HepG2 (cell line): ENCODE measurements around the gene CRK. TPM values are rescaled to one million over a fixed set of nuclear protein-coding genes. Genes with fewer than 3 reads are reported as not detected.
A peak's percentile ranks its signal among the peaks of the same experiment; 100 is the strongest.

Source experiments
- ARNT2 ChIP-seq: sonication (generic); formaldehyde crosslinking; IDR thresholded peaks from 2 replicates; pipeline ENCODE4 v1.8.0; 2022; ENCODE audit warnings: mild to moderate bottlenecking, low read depth, missing genetic modification reagents, moderate library complexity
- ATF2 ChIP-seq: sonication (generic); formaldehyde crosslinking; IDR thresholded peaks from 2 replicates; pipeline ENCODE4 v1.4.0; 2020; ENCODE audit warnings: missing genetic modification reagents
- CTCF ChIP-seq: sonication (generic); formaldehyde crosslinking; IDR thresholded peaks from 2 replicates; pipeline ENCODE4 v1.5.0; 2020; ENCODE audit warnings: mild to moderate bottlenecking, missing genetic modification reagents, moderate library complexity
- HBP1 ChIP-seq: IDR thresholded peaks from 2 replicates; pipeline ENCODE4 v1.6.1; 2016; ENCODE audit warnings: low read depth, control low read depth
- JDP2 ChIP-seq: sonication (generic); formaldehyde crosslinking; IDR thresholded peaks from 2 replicates; pipeline ENCODE4 v1.8.1; 2022; ENCODE audit warnings: missing genetic modification reagents, borderline replicate concordance
- MAX ChIP-seq: IDR thresholded peaks from 2 replicates; pipeline ENCODE4 v1.6.1; 2012; ENCODE audit warnings: inconsistent platforms
- MYC ChIP-seq: sonication (generic); formaldehyde crosslinking; IDR thresholded peaks from 2 replicates; pipeline ENCODE4 v1.9.0; 2021; ENCODE audit warnings: missing genetic modification reagents, borderline replicate concordance
- NCOR1 ChIP-seq: fragments of 200-600 bp; sonication (generic); IDR thresholded peaks from 2 replicates; pipeline ENCODE4 v1.7.0; 2017; ENCODE audit warnings: antibody characterized with exemption, low read length, borderline replicate concordance
- ZBTB10 ChIP-seq: sonication (generic); formaldehyde crosslinking; IDR thresholded peaks from 2 replicates; pipeline ENCODE4 v1.4.0; 2020; ENCODE audit warnings: missing genetic modification reagents, borderline replicate concordance
- ZBTB26 ChIP-seq: IDR thresholded peaks from 2 replicates; pipeline ENCODE4 v1.6.1; 2016; ENCODE audit warnings: missing compliant biosample characterization, missing genetic modification reagents, borderline replicate concordance
- ZBTB4 ChIP-seq: sonication (generic); formaldehyde crosslinking; IDR thresholded peaks from 2 replicates; pipeline ENCODE4 v1.4.0; 2020; ENCODE audit warnings: missing genetic modification reagents, mild to moderate bottlenecking, borderline replicate concordance
- ZNF350 ChIP-seq: sonication (generic); formaldehyde crosslinking; IDR thresholded peaks from 2 replicates; pipeline ENCODE4 v1.4.0; 2020; ENCODE audit warnings: mild to moderate bottlenecking, low read depth, missing genetic modification reagents, borderline replicate concordance
- ZNF501 ChIP-seq: sonication (generic); formaldehyde crosslinking; IDR thresholded peaks from 2 replicates; pipeline ENCODE4 v1.5.1; 2020; ENCODE audit warnings: mild to moderate bottlenecking, moderate library complexity, missing genetic modification reagents
- polyA plus RNA-seq, 8 experiments: library from polyadenylated mRNA; depleted of rRNA in 3 of 8; stranded (reverse) in 7 of 8; unstranded in 1 of 8; fragments of >200 nt; fragmentation: Illumina TruSeq in 4 of 8; extraction: Trizol in 4 of 8; gene quantifications; 2 replicates each; pipeline versions ENCODE4 v1.2.1 to v1.2.3, GENCODE V29; 2011 to 2016; ENCODE audit warnings: low read depth in 4 of 8, missing spikeins in 1 of 8, mixed read lengths in 1 of 8; ENCODE audit not compliant: insufficient read depth in 1 of 8
- total RNA-seq, 5 experiments: library from RNA; depleted of rRNA; stranded (reverse); fragments of >200 nt; fragmentation: Illumina TruSeq; extraction: Trizol; gene quantifications; 2 replicates each; pipeline ENCODE4 v1.2.3, GENCODE V29; 2016; ENCODE audit warnings: low read depth in 1 of 5

The CRK gene
- total and polyA plus RNA-seq, 2 of the 13 experiments (the other 11 are each of a cell fraction or from before 2014, with no cell fraction given): 47.4 to 54.2 TPM

GRCh38 chr17:1487939-1488825, 32.1 kb upstream of the CRK start (continued):
- TF ChIP-seq CTCF (CRISPR knock-in tag) (peak; percentile 19; the same call in 1 of the 2 replicates), ZBTB26 (CRISPR knock-in tag) (0 out of 2 replicates have a peak, but pooled peaks have one; percentile 15), ZBTB4 (CRISPR knock-in tag) (0 out of 2 replicates have a peak, but pooled peaks have one; percentile 51), MYC (CRISPR knock-in tag) (peak; percentile 37), ATF2 (peak; percentile 50; the same call in 1 of the 2 replicates), NCOR1 (no peak), ARNT2 (0 out of 2 replicates have a peak, but pooled peaks have one; percentile 32), ZNF350 (CRISPR knock-in tag) (peak; percentile 67), MAX (peak; percentile 17; the same call in 1 of the 2 replicates), JDP2 (CRISPR knock-in tag) (no peak), HBP1 (no peak), ZBTB10 (peak; percentile 18; the same call in 1 of the 2 replicates), ZNF501 (CRISPR knock-in tag) (0 out of 2 replicates have a peak, but pooled peaks have one; percentile 4)
